Fibroblast of lung (primary cell): ENCODE data around the gene MYO18A.

Experiments
- CTCF ChIP-seq, 2 donors: IDR thresholded peaks in 1 of 2; conservative IDR thresholded peaks in 1 of 2; 1 replicate in 1 of 2; 2 replicates in 1 of 2; pipeline ENCODE4 v1.5.1; 2011 to 2012; ENCODE audit warnings: low read length in 2 of 2, control low read depth in 1 of 2, inconsistent platforms in 1 of 2, low read depth in 1 of 2, mild to moderate bottlenecking in 1 of 2
- EZH2 ChIP-seq: IDR thresholded peaks from 2 replicates; pipeline ENCODE4 v1.5.1; 2012; ENCODE audit warnings: low read length, control low read depth, mild to moderate bottlenecking; ENCODE audit errors: missing control alignments

- TF ChIP-seq CTCF (conservative IDR thresholded peaks at IDR 0.05 in 1 of 2, IDR thresholded peaks at IDR 0.05 in 1 of 2; ENCODE audit: low read depth in 1 of 2, low read length in 2 of 2) (no peak), EZH2 (no peak)
Observed at GRCh38 chr17:29086628-29087332, 93.4 kb downstream of the MYO18A start.
